ENCODE measurements around the gene AOX1. TPM values are rescaled to one million over a fixed set of nuclear protein-coding genes. Genes with fewer than 3 reads are reported as not detected.

AOX1 gene
- total RNA-seq, 1 experiment from 2014 or later, result 3.5 TPM

- H3K79me1 ChIP-seq (ENCODE audit: insufficient read depth, low read depth, low read length, poor library complexity, severe bottlenecking), result no peaks in the 10 kb centered on the region
- no CpG with 5 or more reads among the region's 6 CpGs for WGBS (ENCODE audit: extremely low coverage, insufficient read length, low lambda C conversion rate)
- H4K91ac ChIP-seq (ENCODE audit: insufficient read length, low read depth, low read length), result no peak overlapping the region
- no peak overlapping the region for H3K14ac ChIP-seq (ENCODE audit: insufficient read depth, low read length)
- H3K23me2 ChIP-seq (ENCODE audit: insufficient read length, low read depth, low read length, poor library complexity, severe bottlenecking), result no peaks in the 10 kb centered on the region
- H2BK5ac ChIP-seq (ENCODE audit: insufficient read length, low read length), result no peak overlapping the region
- H2BK15ac ChIP-seq (ENCODE audit: low read depth, low read length), result no peak overlapping the region
- H3K4me2 ChIP-seq (ENCODE audit: insufficient read depth, insufficient read length, low read length), result no peak overlapping the region
- no peaks in the 10 kb centered on the region for H3K79me2 ChIP-seq (ENCODE audit: insufficient read depth, low read length)
- Mint-ChIP-seq H3K27ac (no peak overlapping the region), H3K27me3 (ENCODE audit: low read depth) (peaks cover 1% of the 10 kb centered on the region; the same call in 1 of the 2 replicates), H3K36me3 (ENCODE audit: insufficient read depth in 1 of 3, low read depth in 3 of 3) (no peaks in the 10 kb centered on the region), H3K9me3 (no peaks in the 10 kb centered on the region), H3K4me3 (no peak overlapping the region), H3K4me1 (peaks cover 11 to 24% of the 10 kb centered on the region in 2 experiments)
- TF ChIP-seq, protein P1, sequence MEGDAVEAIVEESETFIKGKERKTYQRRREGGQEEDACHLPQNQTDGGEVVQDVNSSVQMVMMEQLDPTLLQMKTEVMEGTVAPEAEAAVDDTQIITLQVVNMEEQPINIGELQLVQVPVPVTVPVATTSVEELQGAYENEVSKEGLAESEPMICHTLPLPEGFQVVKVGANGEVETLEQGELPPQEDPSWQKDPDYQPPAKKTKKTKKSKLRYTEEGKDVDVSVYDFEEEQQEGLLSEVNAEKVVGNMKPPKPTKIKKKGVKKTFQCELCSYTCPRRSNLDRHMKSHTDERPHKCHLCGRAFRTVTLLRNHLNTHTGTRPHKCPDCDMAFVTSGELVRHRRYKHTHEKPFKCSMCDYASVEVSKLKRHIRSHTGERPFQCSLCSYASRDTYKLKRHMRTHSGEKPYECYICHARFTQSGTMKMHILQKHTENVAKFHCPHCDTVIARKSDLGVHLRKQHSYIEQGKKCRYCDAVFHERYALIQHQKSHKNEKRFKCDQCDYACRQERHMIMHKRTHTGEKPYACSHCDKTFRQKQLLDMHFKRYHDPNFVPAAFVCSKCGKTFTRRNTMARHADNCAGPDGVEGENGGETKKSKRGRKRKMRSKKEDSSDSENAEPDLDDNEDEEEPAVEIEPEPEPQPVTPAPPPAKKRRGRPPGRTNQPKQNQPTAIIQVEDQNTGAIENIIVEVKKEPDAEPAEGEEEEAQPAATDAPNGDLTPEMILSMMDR (conservative IDR thresholded peaks at IDR 0.05), result peak; percentile 66
- H3K27me3 ChIP-seq (ENCODE audit: insufficient read depth, low read length), result no peaks in the 10 kb centered on the region
- H2BK120ac ChIP-seq (ENCODE audit: low read depth, low read length, poor library complexity, severe bottlenecking), result no peak overlapping the region
- no peak overlapping the region for H3K27ac ChIP-seq (ENCODE audit: insufficient read length, low read depth, low read length)
- H2AK5ac ChIP-seq (ENCODE audit: insufficient read length, low read length), result no peak overlapping the region
- no peak overlapping the region for H3K9ac ChIP-seq (ENCODE audit: extremely low read depth, insufficient read length, low read length)
- H3K9me3 ChIP-seq (ENCODE audit: control insufficient read depth, low read depth, low read length), result no peaks in the 10 kb centered on the region
- H3K18ac ChIP-seq (ENCODE audit: insufficient read length, low read depth, low read length), result no peak overlapping the region
- no peak overlapping the region for H3K4ac ChIP-seq (ENCODE audit: low read depth, low read length)
- no peak for DNase-seq
- H3K23ac ChIP-seq (ENCODE audit: insufficient read length, low read depth, low read length), result no peak overlapping the region
- H3K56ac ChIP-seq (ENCODE audit: insufficient read length, low read depth, low read length), result no peak overlapping the region
- H4K5ac ChIP-seq (ENCODE audit: insufficient read length, low read depth, low read length), result no peak overlapping the region
- H4K8ac ChIP-seq (replicated peaks; ENCODE audit: insufficient read length, low read depth, low read length), result no peak overlapping the region
- H3K4me1 ChIP-seq (ENCODE audit: insufficient read depth, low read length), result no peaks in the 10 kb centered on the region
- no peak overlapping the region for H2BK20ac ChIP-seq (ENCODE audit: low read depth, low read length, poor library complexity, severe bottlenecking)
- peak overlapping the region; percentile 45 for H2AFZ ChIP-seq (ENCODE audit: low read length)
- no peaks in the 10 kb centered on the region for H4K20me1 ChIP-seq (ENCODE audit: control insufficient read depth, insufficient read depth, insufficient read length)
- no peak overlapping the region for H2BK12ac ChIP-seq (ENCODE audit: insufficient read length, low read depth, low read length)
- no peak overlapping the region for H3T11ph ChIP-seq (ENCODE audit: low read length)
Measured at GRCh38 chr2:200703127-200703925, 117.5 kb downstream of the AOX1 start.

Data from H9 (cell line).